C4-2B (cell line): ENCODE data around the gene MVB12B.

Source experiments
- H3K27ac ChIP-seq: fragments of 450-650 bp; 2 replicates; pipeline ENCODE4 v1.5.1; 2017
- CTCF ChIP-seq: fragments of 450-650 bp; conservative IDR thresholded peaks from 2 replicates; pipeline ENCODE4 v1.5.1; 2017; ENCODE audit warnings: mild to moderate bottlenecking
- ZFX ChIP-seq: fragments of 450-650 bp; IDR thresholded peaks from 2 replicates; pipeline ENCODE4 v1.6.1; 2017

MVB12B gene

GRCh38 chr9:126500600-126501382, 174.2 kb downstream of the MVB12B start:
- TF ChIP-seq ZFX = no peak
- TF ChIP-seq CTCF = peak; percentile 96
- no peak overlapping the region for H3K27ac ChIP-seq

GRCh38 chr9:126501383-126502331, 175.0 kb downstream of the MVB12B start:
- no peak overlapping the region for H3K27ac ChIP-seq
- TF ChIP-seq CTCF (no peak), ZFX (no peak)

GRCh38 chr9:126502417-126503332, 176.0 kb downstream of the MVB12B start:
- TF ChIP-seq ZFX = no peak
- TF ChIP-seq CTCF = no peak
- no peak overlapping the region for H3K27ac ChIP-seq

DNA sequence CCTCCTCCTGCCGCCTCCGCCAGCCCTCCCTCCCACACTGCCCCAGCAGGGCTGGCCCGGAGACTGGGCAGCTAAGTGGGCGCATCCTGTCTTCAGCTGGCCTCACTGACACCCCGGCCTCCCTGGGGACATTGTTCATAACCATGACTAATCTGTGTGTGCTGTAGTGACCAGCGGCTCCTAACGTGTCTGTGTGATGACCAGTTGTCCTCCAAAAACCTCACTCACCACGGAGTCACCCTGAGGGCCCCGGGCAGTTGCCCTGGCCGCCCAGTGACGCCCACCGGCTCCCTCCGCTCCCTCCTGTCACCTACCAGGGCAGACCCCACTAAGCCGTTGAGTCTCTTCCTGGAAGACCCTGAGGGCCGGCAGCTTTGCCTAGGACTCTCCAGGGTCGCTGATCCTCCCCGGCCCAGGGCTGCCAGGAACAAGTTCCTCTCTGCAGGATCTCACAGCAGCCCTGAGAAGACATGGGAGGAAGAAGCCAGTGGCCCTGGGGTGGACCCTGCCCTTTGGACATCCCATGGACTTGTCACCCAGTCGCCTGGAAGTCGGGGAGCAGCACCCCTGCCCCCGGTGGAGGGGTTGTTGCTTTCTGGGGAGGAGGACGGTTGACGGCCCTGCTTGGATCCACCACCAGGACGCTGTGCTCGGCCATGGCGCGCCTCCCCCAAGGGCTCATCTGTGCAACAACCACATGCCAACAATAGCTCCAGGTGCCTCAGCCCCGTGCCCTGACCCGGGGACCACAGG, 176.9 kb downstream of the MVB12B start:
- TF ChIP-seq ZFX (no peak), CTCF (no peak)
- no peak overlapping the region for H3K27ac ChIP-seq

DNA sequence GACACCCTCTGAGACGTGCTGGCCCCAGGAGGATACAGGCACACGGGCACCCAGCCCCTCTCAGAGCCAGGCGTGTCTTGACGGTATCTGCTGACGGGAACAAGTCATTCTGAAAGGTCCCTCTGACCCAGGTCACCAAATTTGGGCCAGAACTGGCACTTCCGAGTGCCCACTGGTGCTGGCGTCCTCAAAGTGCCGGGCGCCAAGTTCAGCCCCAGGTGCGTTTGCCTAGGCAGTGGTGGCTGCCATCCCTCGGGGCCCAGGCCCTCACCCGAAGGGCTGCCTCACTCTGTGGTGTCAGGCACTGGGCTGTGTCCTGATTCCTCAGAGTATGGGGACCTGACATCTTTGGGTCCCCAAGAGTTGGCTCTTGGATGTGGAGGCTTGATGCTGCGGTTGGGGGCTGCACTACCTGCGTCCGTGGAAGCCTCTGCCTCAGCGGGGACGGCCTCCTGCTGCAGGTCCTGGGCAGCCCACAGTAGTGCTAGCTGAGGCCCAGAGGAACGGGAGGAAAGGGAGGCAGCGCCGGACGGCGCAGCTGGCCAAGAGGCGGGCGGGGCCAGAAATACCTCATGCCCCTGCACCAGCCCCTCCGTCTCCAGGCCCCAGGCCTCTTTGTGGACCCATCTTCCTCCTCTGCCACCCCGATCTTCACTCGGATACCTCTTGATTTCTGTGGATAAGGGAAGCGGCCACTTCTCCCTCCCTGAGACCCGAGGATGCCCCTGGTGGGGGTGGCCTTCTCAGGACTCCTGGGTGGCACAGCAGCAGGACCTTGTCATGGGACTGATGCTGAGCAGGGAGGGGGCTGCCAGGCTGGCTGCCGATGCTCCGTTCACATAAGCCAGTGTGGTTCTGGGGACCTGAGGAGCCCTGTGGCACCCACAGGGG, 177.7 kb downstream of the MVB12B start:
- no peak for TF ChIP-seq ZFX
- no peak for TF ChIP-seq CTCF
- H3K27ac ChIP-seq = no peak overlapping the region

DNA sequence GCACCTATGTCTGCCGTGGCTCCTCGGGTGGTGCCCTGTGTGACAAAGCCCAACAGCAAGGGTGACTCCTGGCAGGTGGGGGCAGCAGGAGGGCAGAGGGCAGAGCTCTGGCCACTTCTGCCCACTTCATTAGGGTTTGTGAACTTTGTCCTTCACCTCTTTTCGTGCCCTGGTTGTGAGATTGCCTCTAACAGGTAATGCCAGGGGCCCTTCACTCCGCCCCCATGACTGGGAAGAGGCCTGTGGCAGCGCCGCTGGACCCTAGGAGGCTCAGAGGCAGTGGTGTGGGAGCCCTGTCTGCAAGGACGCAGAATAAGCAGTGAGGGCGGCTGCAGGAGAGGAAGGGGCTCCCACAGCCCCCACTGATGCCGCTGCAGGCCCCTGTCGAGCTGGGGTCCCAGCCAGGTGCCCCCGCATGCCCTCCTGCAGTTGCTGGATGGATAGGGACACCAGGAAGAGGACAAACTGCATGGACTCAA, 178.4 kb downstream of the MVB12B start:
- no peak for TF ChIP-seq ZFX
- TF ChIP-seq CTCF = no peak

More for the DNA sequence above, 178.4 kb downstream of the MVB12B start:
- H3K27ac ChIP-seq = no peak overlapping the region
